Endodermal cell (in vitro differentiated cells): ENCODE data around the gene CTTN. TPM values are rescaled to one million over a fixed set of nuclear protein-coding genes. Genes with fewer than 3 reads are reported as not detected.
"Not testable (repeated sequence)": the region's sequence is repeated elsewhere in the genome, so short reads cannot be mapped to it uniquely, and the experiment has no call there.

Experiments used
- DNase-seq: peaks from one replicate; pipeline ENCODE4 v3.0.0-alpha.2; 2017
- H3K27ac ChIP-seq: 2 replicates; pipeline ENCODE4 v1.5.1; 2013; ENCODE audit warnings: mild to moderate bottlenecking, low read depth, low read length, moderate library complexity
- H3K27me3 ChIP-seq: 2 replicates; pipeline ENCODE4 v1.6.1; 2013; ENCODE audit warnings: mild to moderate bottlenecking, low read length, moderate library complexity; ENCODE audit not compliant: insufficient read depth, control insufficient read depth, poor library complexity, severe bottlenecking
- H3K36me3 ChIP-seq: 2 replicates; pipeline ENCODE4 v1.7.0; 2013; ENCODE audit warnings: mild to moderate bottlenecking, low read length, moderate library complexity; ENCODE audit not compliant: control insufficient read depth, insufficient read depth
- H3K4me1 ChIP-seq: one replicate; pipeline ENCODE4 v1.7.0; 2013; ENCODE audit warnings: low read length; ENCODE audit not compliant: control insufficient read depth, insufficient read depth
- H3K4me3 ChIP-seq: 2 replicates; pipeline ENCODE4 v1.5.1; 2013; ENCODE audit warnings: mild to moderate bottlenecking, low read length, moderate library complexity
- H3K9ac ChIP-seq: 2 replicates; pipeline ENCODE4 v1.6.1; 2013; ENCODE audit warnings: mild to moderate bottlenecking, low read length, moderate library complexity; ENCODE audit not compliant: poor library complexity, severe bottlenecking; ENCODE audit errors: extremely low read depth
- H3K9me3 ChIP-seq: 2 replicates; pipeline ENCODE4 v1.6.1; 2013; ENCODE audit warnings: mild to moderate bottlenecking, low read length, moderate library complexity; ENCODE audit not compliant: control insufficient read depth
- H3K27ac Mint-ChIP-seq: 2 replicates; pipeline ENCODE4 v1.8.0; 2020; ENCODE audit warnings: mixed read lengths
- H3K27me3 Mint-ChIP-seq: 2 replicates; pipeline ENCODE4 v1.8.0; 2021; ENCODE audit warnings: mild to moderate bottlenecking, mixed read lengths; ENCODE audit not compliant: insufficient read depth
- H3K36me3 Mint-ChIP-seq: 2 replicates; pipeline ENCODE4 v1.8.0; 2020; ENCODE audit warnings: low read depth, mixed read lengths
- H3K4me1 Mint-ChIP-seq: 2 replicates; pipeline ENCODE4 v1.8.0; 2020; ENCODE audit warnings: mixed read lengths
- H3K4me3 Mint-ChIP-seq: 2 replicates; pipeline ENCODE4 v1.8.0; 2020; ENCODE audit warnings: mild to moderate bottlenecking, moderate library complexity, mixed read lengths
- H3K9me3 Mint-ChIP-seq: 2 replicates; pipeline ENCODE4 v1.8.0; 2020; ENCODE audit warnings: mild to moderate bottlenecking, mixed read lengths
- WGBS, 2 experiments: methylation state at CpG; one replicate each; pipeline versions ENCODE4 v1.1.5 to v1.1.7; 2013; ENCODE audit warnings: missing lambda C conversion rate in 2 of 2, mixed read lengths in 1 of 2; ENCODE audit not compliant: insufficient coverage in 1 of 2, insufficient read length in 1 of 2; 5-methylcytosine and 5-hydroxymethylcytosine counted together
- total RNA-seq, 2 donors: library from RNA; stranded (reverse); fragmentation: NEBNext Ultra II Directional in 1 of 2; extraction: Animal tissue kit (Norgen Biotek cat#: 25700) in 1 of 2; gene quantifications; 2 replicates in 1 of 2; 3 replicates in 1 of 2; pipeline ENCODE4 v1.2.1, GENCODE V29; 2021
- TF ChIP-seq, protein P1 (sequence below): fragments of 200-600 bp; sonication (generic); conservative IDR thresholded peaks from 2 replicates; pipeline ENCODE4 v1.5.0; 2021; ENCODE audit warnings: antibody characterized with exemption, mild to moderate bottlenecking

CTTN gene
- total RNA-seq, 2 donors from 2014 or later = 282 to 283 TPM

DNA sequence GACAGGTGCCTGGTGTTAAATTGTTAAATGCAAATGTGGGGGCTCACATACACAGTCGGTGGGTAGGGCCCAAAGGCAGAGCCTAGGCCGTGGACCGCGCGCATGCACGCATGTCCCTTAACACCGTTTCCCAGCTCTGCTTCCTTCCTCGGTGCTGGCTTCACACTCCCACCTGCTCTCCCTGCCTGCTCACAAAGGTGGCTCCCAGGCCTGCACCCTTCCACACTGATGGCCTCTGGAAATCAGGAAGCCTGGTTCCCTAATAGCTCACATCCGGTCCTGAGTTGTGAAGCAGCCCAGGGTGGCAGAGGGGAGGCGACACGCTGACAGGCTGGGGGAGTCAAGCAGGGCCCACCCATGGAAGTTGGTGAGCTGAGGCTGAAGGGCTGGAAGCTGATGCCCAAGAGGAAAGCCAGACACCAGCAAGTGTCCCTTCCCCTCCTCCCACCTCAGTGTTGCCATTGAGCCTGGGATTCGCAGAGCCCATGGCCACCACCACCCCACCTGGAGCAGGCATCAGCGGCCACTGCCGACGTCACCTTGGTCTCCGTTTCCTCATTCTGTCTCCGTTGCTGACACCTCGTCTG is 13.7 kb upstream of the CTTN start:
- TF ChIP-seq, protein P1, sequence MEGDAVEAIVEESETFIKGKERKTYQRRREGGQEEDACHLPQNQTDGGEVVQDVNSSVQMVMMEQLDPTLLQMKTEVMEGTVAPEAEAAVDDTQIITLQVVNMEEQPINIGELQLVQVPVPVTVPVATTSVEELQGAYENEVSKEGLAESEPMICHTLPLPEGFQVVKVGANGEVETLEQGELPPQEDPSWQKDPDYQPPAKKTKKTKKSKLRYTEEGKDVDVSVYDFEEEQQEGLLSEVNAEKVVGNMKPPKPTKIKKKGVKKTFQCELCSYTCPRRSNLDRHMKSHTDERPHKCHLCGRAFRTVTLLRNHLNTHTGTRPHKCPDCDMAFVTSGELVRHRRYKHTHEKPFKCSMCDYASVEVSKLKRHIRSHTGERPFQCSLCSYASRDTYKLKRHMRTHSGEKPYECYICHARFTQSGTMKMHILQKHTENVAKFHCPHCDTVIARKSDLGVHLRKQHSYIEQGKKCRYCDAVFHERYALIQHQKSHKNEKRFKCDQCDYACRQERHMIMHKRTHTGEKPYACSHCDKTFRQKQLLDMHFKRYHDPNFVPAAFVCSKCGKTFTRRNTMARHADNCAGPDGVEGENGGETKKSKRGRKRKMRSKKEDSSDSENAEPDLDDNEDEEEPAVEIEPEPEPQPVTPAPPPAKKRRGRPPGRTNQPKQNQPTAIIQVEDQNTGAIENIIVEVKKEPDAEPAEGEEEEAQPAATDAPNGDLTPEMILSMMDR = no peak
- Mint-ChIP-seq H3K27ac (peak overlapping the region; percentile 37), H3K4me1 (peaks cover 18% of the 10 kb centered on the region), H3K27me3 (no peaks in the 10 kb centered on the region), H3K36me3 (peaks cover 65% of the 10 kb centered on the region), H3K9me3 (no peaks in the 10 kb centered on the region), H3K4me3 (no peak overlapping the region)
- Histone ChIP-seq H3K4me1 (no peaks in the 10 kb centered on the region), H3K27me3 (no peaks in the 10 kb centered on the region), H3K9me3 (no peaks in the 10 kb centered on the region), H3K27ac (peak overlapping the region; percentile 6), H3K9ac (no peak overlapping the region), H3K36me3 (peaks cover 55% of the 10 kb centered on the region), H3K4me3 (no peak overlapping the region)
- 92 to 94% methylated on average over 11 to 18 of the region's 18 CpGs for WGBS, 2 experiments
- DNase-seq = no peak

DNA sequence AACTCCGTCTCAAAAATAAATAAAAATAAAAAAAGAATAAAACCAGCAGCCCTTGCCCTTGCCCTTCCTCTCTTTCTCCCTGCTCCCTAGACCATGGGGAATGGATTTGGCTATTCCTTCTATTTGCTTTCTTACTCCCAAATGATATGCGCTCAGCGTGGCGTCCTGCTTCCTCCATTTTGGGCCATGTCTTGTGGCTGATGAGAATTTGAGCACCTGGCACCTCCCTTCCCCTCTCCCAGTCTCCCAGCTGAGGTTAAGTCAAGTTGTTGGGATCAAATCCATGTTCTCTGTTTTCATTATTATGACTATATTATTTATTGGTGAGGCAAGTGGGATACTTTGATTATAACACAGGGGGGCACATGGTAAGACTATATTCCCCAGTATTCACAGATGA is 10.8 kb upstream of the CTTN start:
- H3K27me3 Mint-ChIP-seq = no peaks in the 10 kb centered on the region
- H3K4me3 Mint-ChIP-seq = no peak overlapping the region
- DNase-seq = no peak
- peaks cover 32% of the 10 kb centered on the region for H3K36me3 ChIP-seq
- 81 to 91% methylated on average over 4 of the region's 4 CpGs for WGBS, 2 experiments
- no peak overlapping the region for H3K27ac ChIP-seq
- H3K4me1 ChIP-seq = no peaks in the 10 kb centered on the region
- no peaks in the 10 kb centered on the region for H3K9me3 Mint-ChIP-seq
- no peaks in the 10 kb centered on the region for H3K27me3 ChIP-seq
- no peak overlapping the region for H3K4me3 ChIP-seq
- TF ChIP-seq, protein P1 = no peak
- no peaks in the 10 kb centered on the region for H3K9me3 ChIP-seq
- H3K27ac Mint-ChIP-seq = no peak overlapping the region
- no peak overlapping the region for H3K9ac ChIP-seq
- peaks cover 9% of the 10 kb centered on the region for H3K4me1 Mint-ChIP-seq
- H3K36me3 Mint-ChIP-seq = peaks cover 50% of the 10 kb centered on the region

DNA sequence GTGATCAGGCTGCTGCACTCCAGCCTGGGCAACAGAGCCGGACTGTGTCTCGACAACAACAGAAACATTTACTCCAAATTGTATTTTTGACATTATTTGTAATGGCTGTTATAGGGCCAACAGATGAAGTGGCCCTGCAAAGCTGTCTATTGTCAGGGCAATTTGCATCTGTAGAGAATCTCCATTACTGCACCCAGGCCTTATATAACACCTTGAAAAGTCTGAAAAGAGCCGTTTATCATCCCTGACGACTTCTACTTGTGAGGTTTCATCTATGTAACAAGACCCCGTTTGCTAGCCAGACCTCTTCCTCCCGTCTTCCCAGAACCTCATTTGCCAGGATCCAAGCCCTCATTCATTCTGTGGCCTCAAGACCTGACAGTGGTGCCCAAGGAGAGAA is 9.1 kb upstream of the CTTN start:
- no peak for DNase-seq
- TF ChIP-seq, protein P1 = no peak
- Mint-ChIP-seq H3K27ac (peak overlapping the region; percentile 9), H3K27me3 (no peaks in the 10 kb centered on the region), H3K9me3 (no peaks in the 10 kb centered on the region), H3K4me3 (no peak overlapping the region), H3K36me3 (peaks cover 38% of the 10 kb centered on the region), H3K4me1 (peaks cover 9% of the 10 kb centered on the region)
- H3K4me3 ChIP-seq = no peak overlapping the region
- 76 to 78% methylated on average over 4 to 5 of the region's 6 CpGs for WGBS, 2 experiments
- no peaks in the 10 kb centered on the region for H3K9me3 ChIP-seq
- H3K36me3 ChIP-seq = peaks cover 30% of the 10 kb centered on the region
- H3K9ac ChIP-seq = no peak overlapping the region
- no peak overlapping the region for H3K27ac ChIP-seq
- H3K27me3 ChIP-seq = no peaks in the 10 kb centered on the region
- no peaks in the 10 kb centered on the region for H3K4me1 ChIP-seq

GRCh38 chr11:70390882-70391281 is 7.4 kb upstream of the CTTN start:
- 93 to 98% methylated on average over 7 of the region's 7 CpGs for WGBS, 2 experiments
- H3K27me3 ChIP-seq, H3K9ac ChIP-seq, H3K27ac Mint-ChIP-seq, H3K27ac ChIP-seq, H3K4me3 Mint-ChIP-seq, H3K4me1 Mint-ChIP-seq, H3K9me3 ChIP-seq, H3K4me1 ChIP-seq, DNase-seq, H3K4me3 ChIP-seq, H3K27me3 Mint-ChIP-seq, H3K9me3 Mint-ChIP-seq: not testable (repeated sequence)
- peaks cover 30% of the 10 kb centered on the region for H3K36me3 Mint-ChIP-seq
- peaks cover 23% of the 10 kb centered on the region for H3K36me3 ChIP-seq
